ENCODE data around the gene MPL. TPM values are rescaled to one million over a fixed set of nuclear protein-coding genes. Genes with fewer than 3 reads are reported as not detected.

Gene MPL
- total and polyA plus RNA-seq, 10 donors = 0.47 to 2.2 (median 1.3) TPM; not detected in 4

DNA sequence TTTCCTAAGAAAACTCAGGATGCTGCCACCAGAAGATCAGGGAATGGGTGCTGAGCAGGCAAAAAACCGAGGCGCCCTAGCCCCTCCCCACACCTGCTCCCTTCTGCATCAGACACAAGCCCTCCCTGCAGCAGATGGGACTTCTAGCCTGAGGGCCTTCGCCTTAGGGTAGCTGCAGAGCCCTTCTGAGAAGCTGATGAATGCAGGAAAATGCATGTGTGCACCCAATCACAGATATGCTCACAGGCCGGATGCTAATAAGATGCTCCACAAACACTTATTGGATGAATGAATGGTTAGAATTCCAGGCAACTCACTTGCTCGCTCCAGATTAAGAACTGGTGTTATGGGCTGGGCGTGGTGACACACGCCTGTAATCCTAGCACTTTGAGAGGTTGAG is 45.4 kb upstream of the MPL start:
- no peaks in the 10 kb centered on the region for H3K9me3 ChIP-seq
- H3K27me3 ChIP-seq (replicated peaks in 1 of 7) = no peaks in the 10 kb centered on the region
- TF ChIP-seq POLR2AphosphoS5 (IDR thresholded peaks at IDR 0.05) (no peak), POLR2A (IDR thresholded peaks at IDR 0.05) (no peak)
- TF ChIP-seq, protein P1, sequence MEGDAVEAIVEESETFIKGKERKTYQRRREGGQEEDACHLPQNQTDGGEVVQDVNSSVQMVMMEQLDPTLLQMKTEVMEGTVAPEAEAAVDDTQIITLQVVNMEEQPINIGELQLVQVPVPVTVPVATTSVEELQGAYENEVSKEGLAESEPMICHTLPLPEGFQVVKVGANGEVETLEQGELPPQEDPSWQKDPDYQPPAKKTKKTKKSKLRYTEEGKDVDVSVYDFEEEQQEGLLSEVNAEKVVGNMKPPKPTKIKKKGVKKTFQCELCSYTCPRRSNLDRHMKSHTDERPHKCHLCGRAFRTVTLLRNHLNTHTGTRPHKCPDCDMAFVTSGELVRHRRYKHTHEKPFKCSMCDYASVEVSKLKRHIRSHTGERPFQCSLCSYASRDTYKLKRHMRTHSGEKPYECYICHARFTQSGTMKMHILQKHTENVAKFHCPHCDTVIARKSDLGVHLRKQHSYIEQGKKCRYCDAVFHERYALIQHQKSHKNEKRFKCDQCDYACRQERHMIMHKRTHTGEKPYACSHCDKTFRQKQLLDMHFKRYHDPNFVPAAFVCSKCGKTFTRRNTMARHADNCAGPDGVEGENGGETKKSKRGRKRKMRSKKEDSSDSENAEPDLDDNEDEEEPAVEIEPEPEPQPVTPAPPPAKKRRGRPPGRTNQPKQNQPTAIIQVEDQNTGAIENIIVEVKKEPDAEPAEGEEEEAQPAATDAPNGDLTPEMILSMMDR (IDR thresholded peaks at IDR 0.05 in 8 of 11, conservative IDR thresholded peaks at IDR 0.05 in 3 of 11) = no peak
- H3K36me3 ChIP-seq = no peaks in the 10 kb centered on the region
- H3K4me3 ChIP-seq = no peak overlapping the region
- H3K27ac ChIP-seq = no peak overlapping the region
- no peak for DNase-seq
- peaks cover 0 to 22% (median 16%) of the 10 kb centered on the region in 6 donors for H3K4me1 ChIP-seq
- 83 to 94% (median 86%) methylated on average over 7 of the region's 7 CpGs for WGBS, 5 donors
- intact Hi-C loops (cut with DNase I; ENCODE audit: low total_unique reads) = no loop called here

DNA sequence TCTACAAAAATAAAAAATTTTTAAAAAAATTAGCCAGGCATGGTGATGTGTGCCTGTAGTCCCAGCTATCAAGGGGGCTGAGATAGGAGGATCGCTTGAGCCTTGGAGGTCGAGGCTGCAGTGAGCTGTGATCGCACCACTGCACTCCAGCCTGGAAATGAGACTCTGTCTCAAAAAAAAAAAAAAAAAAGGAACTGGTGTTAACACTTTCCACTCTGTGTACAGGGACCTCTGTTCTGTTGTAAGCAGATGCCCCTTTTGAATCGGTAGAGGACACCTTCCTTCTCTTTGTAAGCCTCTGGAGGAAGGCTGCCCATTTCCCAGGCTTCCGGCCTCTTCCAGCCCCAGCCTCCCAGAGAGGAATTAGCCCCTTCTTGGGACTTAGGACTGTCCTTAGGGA is 44.9 kb upstream of the MPL start:
- H3K4me3 ChIP-seq = no peak overlapping the region
- H3K27me3 ChIP-seq (replicated peaks in 1 of 7) = no peaks in the 10 kb centered on the region
- peaks cover 0 to 22% (median 16%) of the 10 kb centered on the region in 6 donors for H3K4me1 ChIP-seq
- no peak overlapping the region for H3K27ac ChIP-seq
- 59 to 80% (median 72%) methylated on average over 5 of the region's 5 CpGs for WGBS, 5 donors
- intact Hi-C loops (cut with DNase I; ENCODE audit: low total_unique reads) = no loop called here
- DNase-seq = no peak
- TF ChIP-seq POLR2AphosphoS5 (IDR thresholded peaks at IDR 0.05) (no peak), POLR2A (IDR thresholded peaks at IDR 0.05) (no peak)
- TF ChIP-seq, protein P1 (IDR thresholded peaks at IDR 0.05 in 8 of 11, conservative IDR thresholded peaks at IDR 0.05 in 3 of 11) = no peak
- H3K36me3 ChIP-seq = no peaks in the 10 kb centered on the region
- no peaks in the 10 kb centered on the region for H3K9me3 ChIP-seq

DNA sequence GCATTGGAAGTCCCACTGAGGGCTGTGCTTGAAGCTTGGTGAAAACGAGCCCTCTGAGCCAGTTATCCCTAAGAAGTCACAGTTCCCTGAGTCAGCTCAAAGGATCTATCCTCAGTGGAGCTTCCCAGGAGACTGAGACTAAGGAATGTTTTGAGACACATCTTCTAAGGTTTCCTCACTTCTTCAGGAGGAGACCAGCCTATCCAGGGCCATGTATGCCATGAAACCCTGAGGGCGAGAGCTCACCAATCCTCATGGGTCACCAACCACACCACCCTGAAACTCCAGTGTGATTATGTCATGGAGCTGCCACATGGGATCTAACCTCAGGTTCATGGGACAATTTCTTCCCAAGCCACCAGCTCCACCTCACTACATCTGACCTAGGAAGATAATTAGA is 44.4 kb upstream of the MPL start:
- intact Hi-C loops (cut with DNase I; ENCODE audit: low total_unique reads) = no loop called here
- no peaks in the 10 kb centered on the region for H3K27me3 ChIP-seq (replicated peaks in 1 of 7)
- H3K27ac ChIP-seq = no peak overlapping the region
- peaks cover 0 to 22% (median 16%) of the 10 kb centered on the region in 6 donors for H3K4me1 ChIP-seq
- DNase-seq = no peak
- H3K9me3 ChIP-seq = no peaks in the 10 kb centered on the region
- WGBS, 5 donors = 83 to 94% (median 89%) methylated on average over 2 of the region's 2 CpGs
- H3K36me3 ChIP-seq = no peaks in the 10 kb centered on the region
- no peak overlapping the region for H3K4me3 ChIP-seq
- TF ChIP-seq, protein P1 (IDR thresholded peaks at IDR 0.05 in 8 of 11, conservative IDR thresholded peaks at IDR 0.05 in 3 of 11) = no peak
- TF ChIP-seq POLR2AphosphoS5 (IDR thresholded peaks at IDR 0.05) = no peak
- TF ChIP-seq POLR2A (IDR thresholded peaks at IDR 0.05) = no peak

DNA sequence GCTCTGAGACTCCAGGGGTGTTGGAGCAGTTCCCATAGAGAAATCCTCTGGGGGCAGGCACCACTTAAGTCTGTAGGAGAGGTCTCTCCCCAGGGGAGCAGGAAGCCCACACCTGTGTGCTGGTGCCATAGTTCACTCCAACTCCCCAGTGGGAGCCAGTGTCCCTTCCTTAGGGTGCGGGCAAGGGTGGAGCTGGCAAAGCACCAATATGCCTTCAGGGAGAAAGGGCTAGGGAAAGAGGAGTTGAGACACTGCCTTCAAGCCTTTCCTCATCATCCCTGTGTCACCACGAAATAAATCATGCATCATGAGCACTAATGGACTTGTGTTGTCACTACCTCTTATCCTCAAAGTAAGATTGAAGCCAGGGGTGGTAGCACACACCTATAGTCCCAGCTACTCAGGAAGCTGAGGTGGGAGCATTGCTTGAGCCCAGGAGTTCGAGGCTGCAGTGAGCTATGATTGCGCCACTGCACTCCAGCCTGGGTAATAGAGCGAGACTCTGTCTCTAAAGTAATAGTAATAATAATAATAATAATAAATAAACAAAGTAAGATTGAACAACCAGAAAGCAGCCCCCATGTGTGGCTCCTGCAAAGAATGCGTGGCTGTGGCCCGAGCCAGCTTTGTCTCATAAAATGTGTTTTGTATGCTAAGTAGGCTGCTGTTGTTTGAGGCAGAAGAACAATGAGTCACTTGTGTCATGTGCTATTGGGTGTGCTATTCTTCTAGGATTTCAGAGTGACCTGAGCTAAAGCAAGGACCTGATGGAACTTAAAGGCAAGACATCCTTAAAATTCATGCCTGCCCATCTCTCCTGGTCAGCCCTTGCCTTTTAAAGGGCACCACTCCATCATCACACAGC is 43.5 kb upstream of the MPL start:
- H3K27ac ChIP-seq = peak overlapping the region in 4 of 8 donors; percentile 43 to 63 (median 54)
- intact Hi-C loops (cut with DNase I; ENCODE audit: low total_unique reads) = no loop called here
- H3K36me3 ChIP-seq = no peaks in the 10 kb centered on the region
- peaks cover 0 to 22% (median 16%) of the 10 kb centered on the region in 6 donors for H3K4me1 ChIP-seq
- H3K9me3 ChIP-seq = no peaks in the 10 kb centered on the region
- H3K4me3 ChIP-seq = no peak overlapping the region
- no peak for DNase-seq
- WGBS, 5 donors = 82 to 91% (median 87%) methylated on average over 7 of the region's 7 CpGs
- no peaks in the 10 kb centered on the region for H3K27me3 ChIP-seq (replicated peaks in 1 of 7)
- no peak for TF ChIP-seq POLR2A (IDR thresholded peaks at IDR 0.05)
- TF ChIP-seq, protein P1 (IDR thresholded peaks at IDR 0.05 in 8 of 11, conservative IDR thresholded peaks at IDR 0.05 in 3 of 11) = no peak
- TF ChIP-seq POLR2AphosphoS5 (IDR thresholded peaks at IDR 0.05) = no peak

All from spleen (tissue), 11 donors.